Transverse colon (tissue), 4 donors: Measurements from ENCODE around the gene PDE8A. TPM values are rescaled to one million over a fixed set of nuclear protein-coding genes. Genes with fewer than 3 reads are reported as not detected.

Experiments
- DNase-seq: peaks from one replicate; pipeline ENCODE4 v3.0.0-alpha.2; 2019
- H3K27ac ChIP-seq, 4 donors: fragments of 200-600 bp; sonication (generic); 2 replicates each; pipeline ENCODE4 v1.5.1; 2016 to 2018; ENCODE audit warnings: inconsistent platforms in 4 of 4
- H3K27me3 ChIP-seq: fragments of 200-600 bp; sonication (generic); 2 replicates; pipeline ENCODE4 v1.5.1; 2017; ENCODE audit warnings: inconsistent platforms
- H3K36me3 ChIP-seq, 4 donors: fragments of 200-600 bp; sonication (generic); 2 replicates each; pipeline ENCODE4 v1.5.1; 2017 to 2019; ENCODE audit warnings: inconsistent platforms in 4 of 4
- H3K4me1 ChIP-seq, 4 donors: fragments of 200-600 bp; sonication (generic); 2 replicates each; pipeline ENCODE4 v1.5.1; 2017 to 2020; ENCODE audit warnings: inconsistent platforms in 4 of 4
- H3K4me3 ChIP-seq, 4 donors: fragments of 200-600 bp; sonication (generic); 1 replicate in 1 of 4; 2 replicates in 3 of 4; pipeline versions ENCODE4 v1.5.1 to v1.6.1; 2017 to 2019; ENCODE audit warnings: inconsistent platforms in 4 of 4
- H3K9me3 ChIP-seq, 2 donors: fragments of 200-600 bp; sonication (generic); 2 replicates each; pipeline ENCODE4 v1.5.1; 2017 to 2019; ENCODE audit warnings: inconsistent platforms in 2 of 2
- CTCF ChIP-seq, 5 experiments: fragments of 200-600 bp in 3 of 5; fragments of 450-650 bp in 2 of 5; sonication (generic) in 3 of 5; IDR thresholded peaks; 1 replicate in 2 of 5; 2 replicates in 3 of 5; pipeline ENCODE4 v1.5.1; 2016 to 2017; ENCODE audit warnings: antibody characterized with exemption in 5 of 5, inconsistent platforms in 3 of 5, mild to moderate bottlenecking in 2 of 5, moderate library complexity in 1 of 5
- EP300 ChIP-seq: sonication (generic); formaldehyde crosslinking; IDR thresholded peaks from one replicate; pipeline ENCODE4 v1.6.1; 2017; ENCODE audit warnings: antibody characterized with exemption, low read depth
- POLR2A ChIP-seq: fragments of 450-650 bp; IDR thresholded peaks from one replicate; pipeline ENCODE4 v1.6.1; 2016; ENCODE audit warnings: antibody characterized with exemption, mild to moderate bottlenecking, moderate library complexity
- POLR2AphosphoS5 ChIP-seq, 3 donors: sonication (generic); formaldehyde crosslinking; IDR thresholded peaks; one replicate each; pipeline ENCODE4 v1.6.1; 2016; ENCODE audit warnings: antibody characterized with exemption in 3 of 3
- WGBS, 2 donors: methylation state at CpG; one replicate each; pipeline ENCODE4 v1.1.5; 2018; ENCODE audit warnings: low coverage in 1 of 2; 5-methylcytosine and 5-hydroxymethylcytosine counted together
- in situ Hi-C, 4 donors: fragments of 200-750 bp; cut with MboI; loops; one replicate each; pipeline versions ENCODE4 v1.15.0 to v1.15.1; 2017; ENCODE audit warnings: low sequenced_read_pairs in 3 of 4, low pct_ligation_motif_present in 1 of 4, low pct_unique_long_range_greater_than_20kb in 1 of 4
- intact Hi-C: fragments of 100-400 bp; cut with DNase I; formaldehyde crosslinking; loops from one replicate; pipeline ENCODE4 v1.15.1; 2023; ENCODE audit warnings: low total_unique reads
- total RNA-seq, 4 donors: library from RNA; depleted of rRNA; stranded (reverse); fragments of >200 nt; gene quantifications; one replicate each; pipeline ENCODE4 v1.1.0, GENCODE V29; 2016

The PDE8A gene
- total RNA-seq, 4 donors from 2014 or later, result 115 to 188 (median 165) TPM

- intact Hi-C loops (no loop called here), in situ Hi-C loops (loop anchor here in 3 of 4 donors (25.0 kb wide), 1 partner anchor 137 kb away; no protein-coding TSS in a partner anchor)
- DNase-seq, result no peak
- H3K36me3 ChIP-seq, result no peaks in the 10 kb centered on the region
- no peaks in the 10 kb centered on the region for H3K4me1 ChIP-seq
- H3K4me3 ChIP-seq, result no peak overlapping the region
- TF ChIP-seq POLR2AphosphoS5 (IDR thresholded peaks at IDR 0.05), result no peak
- no peak for TF ChIP-seq EP300
- no peak for TF ChIP-seq POLR2A
- TF ChIP-seq CTCF (IDR thresholded peaks at IDR 0.05), result no peak
- 80 to 94% methylated on average over 2 of the region's 2 CpGs for WGBS, 2 donors
- no peak overlapping the region for H3K27ac ChIP-seq
- H3K27me3 ChIP-seq, result no peaks in the 10 kb centered on the region
- H3K9me3 ChIP-seq, result no peaks in the 10 kb centered on the region
These were observed 168.4 kb downstream of the PDE8A start for GRCh38 chr15:85150130-85150480.

GRCh38 chr15:85151145-85151544, 169.5 kb downstream of the PDE8A start:
- intact Hi-C loops (no loop called here), in situ Hi-C loops (loop anchor here in 3 of 4 donors (25.0 kb wide), 1 partner anchor 136 kb away; no protein-coding TSS in a partner anchor)
- Histone ChIP-seq H3K4me1 (no peaks in the 10 kb centered on the region), H3K9me3 (no peaks in the 10 kb centered on the region), H3K4me3 (no peak overlapping the region), H3K27me3 (no peaks in the 10 kb centered on the region), H3K36me3 (no peaks in the 10 kb centered on the region), H3K27ac (no peak overlapping the region)
- DNase-seq, result no peak
- no peak for TF ChIP-seq POLR2AphosphoS5 (IDR thresholded peaks at IDR 0.05)
- TF ChIP-seq POLR2A, result no peak
- no peak for TF ChIP-seq CTCF (IDR thresholded peaks at IDR 0.05)
- TF ChIP-seq EP300, result no peak
- WGBS, 2 donors, result 86 to 90% methylated on average over 7 of the region's 7 CpGs

- Histone ChIP-seq H3K27me3 (no peaks in the 10 kb centered on the region), H3K36me3 (no peaks in the 10 kb centered on the region), H3K27ac (no peak overlapping the region), H3K9me3 (no peaks in the 10 kb centered on the region), H3K4me3 (no peak overlapping the region), H3K4me1 (no peaks in the 10 kb centered on the region)
- 91% methylated on average over 3 of the region's 3 CpGs; no CpG with 5 or more reads in 1 of the 2 donors for WGBS, 2 donors
- no peak for DNase-seq
- in situ Hi-C loops, result loop anchor here in 3 of 4 donors (25.0 kb wide), 1 partner anchor 135 kb away; no protein-coding TSS in a partner anchor
- no peak for TF ChIP-seq POLR2AphosphoS5 (IDR thresholded peaks at IDR 0.05)
- intact Hi-C loops, result no loop called here
These were observed 170.2 kb downstream of the PDE8A start for GRCh38 chr15:85151861-85152260.

- TF ChIP-seq POLR2A (no peak), POLR2AphosphoS5 (IDR thresholded peaks at IDR 0.05) (no peak)
- WGBS, 2 donors, result 11 to 34% methylated on average over 2 of the region's 2 CpGs
- H3K27ac ChIP-seq, result no peak overlapping the region
- DNase-seq, result no peak
- no peaks in the 10 kb centered on the region for H3K4me1 ChIP-seq
- H3K36me3 ChIP-seq, result no peaks in the 10 kb centered on the region
- no peaks in the 10 kb centered on the region for H3K27me3 ChIP-seq
- in situ Hi-C loops (loop anchor here in 3 of 4 donors (25.0 kb wide), 1 partner anchor 133 kb away; no protein-coding TSS in a partner anchor), intact Hi-C loops (no loop called here)
- no peak overlapping the region for H3K4me3 ChIP-seq
- no peaks in the 10 kb centered on the region for H3K9me3 ChIP-seq
These were observed 172.4 kb downstream of the PDE8A start for GRCh38 chr15:85154061-85154460.

GRCh38 chr15:85155360-85155759, 173.7 kb downstream of the PDE8A start:
- Histone ChIP-seq H3K4me1 (no peaks in the 10 kb centered on the region), H3K36me3 (no peaks in the 10 kb centered on the region), H3K9me3 (no peaks in the 10 kb centered on the region), H3K27me3 (no peaks in the 10 kb centered on the region), H3K4me3 (no peak overlapping the region), H3K27ac (no peak overlapping the region)
- in situ Hi-C loops (loop anchor here in 3 of 4 donors (25.0 kb wide), 1 partner anchor 132 kb away; no protein-coding TSS in a partner anchor), intact Hi-C loops (no loop called here)
- DNase-seq, result no peak
- 63 to 77% methylated on average over 3 to 9 of the region's 9 CpGs for WGBS, 2 donors
- TF ChIP-seq POLR2A (no peak), POLR2AphosphoS5 (IDR thresholded peaks at IDR 0.05) (no peak), CTCF (IDR thresholded peaks at IDR 0.05) (no peak), EP300 (no peak)
